ENCODE results near the gene HEG1.

Gene HEG1

DNA sequence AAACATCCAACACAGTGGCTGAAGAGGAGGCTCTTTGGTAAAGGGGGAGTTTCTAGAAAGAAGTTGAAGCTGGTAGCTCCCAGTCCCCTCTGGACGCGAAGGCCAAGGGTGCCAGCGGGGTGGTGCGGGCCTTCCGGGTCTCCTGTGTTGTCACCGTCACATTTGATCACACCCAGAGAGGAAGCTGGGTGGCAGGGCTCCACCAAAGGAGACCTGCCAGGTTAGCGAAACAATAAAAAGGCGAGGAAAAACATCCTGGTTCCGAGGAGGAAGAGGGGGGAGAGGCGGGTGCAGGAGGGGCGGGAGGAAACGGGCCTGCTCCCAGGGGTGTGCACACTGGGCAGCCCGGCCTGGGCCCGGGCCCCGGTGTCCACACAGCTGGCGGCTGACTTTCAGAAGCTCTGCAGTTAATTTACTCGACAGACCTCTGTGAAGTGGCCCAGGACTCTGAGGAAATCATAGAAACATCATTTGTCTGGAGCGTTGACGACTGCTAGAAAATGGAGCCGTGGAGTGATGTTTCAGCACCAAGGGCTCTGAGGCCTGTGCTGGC is 12.1 kb downstream of the HEG1 start:
- no peak for ATAC-seq

DNA sequence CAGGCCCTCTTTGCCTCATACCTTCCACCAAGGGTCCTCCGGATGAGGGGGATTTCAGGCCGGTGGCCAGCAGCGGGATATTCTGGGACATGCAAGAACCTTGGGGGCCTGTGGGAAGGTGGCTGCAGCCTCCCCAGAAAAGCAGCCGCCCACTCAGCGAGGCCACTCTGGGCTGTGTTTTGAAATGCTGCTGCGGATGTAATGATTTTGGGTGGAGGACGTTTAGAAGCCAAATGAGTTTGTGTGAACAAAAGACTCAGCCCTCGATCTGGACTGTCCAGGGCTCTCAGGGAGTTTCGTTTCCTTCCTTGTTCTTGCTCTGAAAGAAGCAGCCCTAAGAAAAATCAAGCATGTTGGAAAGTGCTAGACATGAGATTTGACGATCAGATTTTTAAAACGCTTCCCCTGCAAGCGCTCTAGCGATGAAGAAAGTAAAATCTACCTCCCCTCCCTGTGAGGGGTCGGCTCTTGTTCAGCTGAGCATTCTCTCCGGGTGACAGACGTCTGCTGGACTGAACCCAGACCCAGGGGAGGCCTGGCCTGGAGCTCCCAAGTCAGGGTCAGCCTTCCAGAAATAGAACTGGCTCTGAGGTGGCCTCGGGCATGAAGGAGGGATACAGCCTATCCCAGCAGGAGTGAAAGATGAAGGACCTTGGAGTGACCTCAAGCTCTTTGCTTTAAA is 12.9 kb downstream of the HEG1 start:
- ATAC-seq, result no peak

GRCh38 chr3:125039131-125040100 is 16.4 kb downstream of the HEG1 start:
- no peak for ATAC-seq

GRCh38 chr3:125037498-125038150 is 18.2 kb downstream of the HEG1 start:
- no peak for ATAC-seq

GRCh38 chr3:125035217-125035616 is 20.6 kb downstream of the HEG1 start:
- ATAC-seq, result peak; percentile 95 to 96

DNA sequence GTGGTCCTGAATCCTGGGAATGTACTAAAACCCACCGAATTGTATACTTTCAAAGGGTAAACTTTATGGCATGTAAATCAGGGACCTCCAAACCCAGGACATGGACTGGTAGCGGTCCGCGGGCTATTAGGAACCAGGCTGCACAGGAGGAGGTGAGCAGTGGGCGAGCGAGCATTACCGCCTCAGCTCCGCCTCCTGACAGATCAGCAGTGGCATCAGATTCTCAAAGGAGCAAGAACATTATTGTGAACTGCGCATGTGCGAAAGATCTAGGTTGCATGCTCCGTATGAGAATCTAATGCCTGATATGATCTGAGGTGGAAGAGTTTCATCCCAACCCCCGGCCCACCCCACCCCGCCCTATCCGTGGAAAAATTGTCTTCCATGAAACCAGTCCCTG is 22.2 kb downstream of the HEG1 start:
- no peak for ATAC-seq

DNA sequence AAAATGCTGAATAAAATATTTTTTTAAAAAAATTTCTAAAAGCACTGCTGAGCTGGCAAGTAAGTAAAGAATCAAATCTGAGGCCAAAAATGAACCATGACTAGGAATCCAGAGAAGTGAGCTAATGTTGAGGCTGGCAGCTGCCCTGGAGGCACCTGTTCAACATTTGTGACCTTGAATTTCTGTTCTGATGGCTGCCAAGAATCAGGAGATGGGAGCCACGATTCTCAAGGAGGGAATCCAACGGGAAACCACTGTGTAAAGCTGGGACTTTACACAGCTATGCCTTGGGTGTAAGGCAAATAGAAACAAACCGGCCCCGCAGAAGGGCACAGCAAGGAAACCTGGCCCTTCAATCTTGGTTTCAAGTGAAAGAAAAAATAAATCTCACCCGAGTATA is 22.7 kb downstream of the HEG1 start:
- no peak for ATAC-seq

DNA sequence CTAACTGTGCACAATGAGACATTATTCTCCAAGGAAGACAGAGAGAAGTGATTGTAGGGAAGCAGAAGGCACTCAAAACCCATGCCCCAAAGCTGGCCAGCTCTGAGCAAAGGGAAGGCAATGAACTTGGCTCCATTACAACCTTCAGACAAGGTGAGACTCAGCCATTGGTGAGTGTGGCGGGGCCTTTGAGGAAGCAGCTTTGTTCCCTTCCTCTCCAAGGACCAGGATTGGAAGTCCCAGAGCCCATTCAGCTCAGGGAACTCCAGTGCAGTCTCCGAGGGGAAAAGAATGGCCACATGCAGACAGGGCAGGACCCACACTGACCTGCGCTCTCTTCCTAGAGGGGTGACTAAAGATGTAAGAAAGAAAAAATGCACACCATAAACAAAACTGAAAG is 23.1 kb downstream of the HEG1 start:
- no peak for ATAC-seq

- no peak for ATAC-seq
These were observed 23.6 kb downstream of the HEG1 start for GRCh38 chr3:125032100-125032643.

GRCh38 chr3:125031544-125031943 is 24.3 kb downstream of the HEG1 start:
- no peak for ATAC-seq

DNA sequence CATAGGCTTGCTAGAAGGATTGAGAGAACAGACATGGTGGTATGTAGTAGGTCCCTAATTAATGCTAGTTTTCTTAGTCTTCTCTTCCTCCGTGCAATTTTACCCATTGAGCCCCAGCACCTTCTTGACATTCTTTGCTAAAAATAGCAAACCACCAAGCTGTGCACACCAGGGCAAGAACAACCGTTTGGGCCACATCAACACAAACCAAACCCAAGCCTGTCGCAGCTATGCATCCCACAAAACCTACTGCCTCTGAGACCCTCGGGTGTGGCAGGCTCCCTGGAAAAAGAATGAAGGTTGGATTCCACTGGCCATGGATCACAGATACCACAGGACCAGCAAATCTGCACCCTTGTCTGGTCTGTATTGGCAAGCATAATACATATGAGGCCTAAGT is 27.1 kb downstream of the HEG1 start:
- no peak for ATAC-seq

DNA sequence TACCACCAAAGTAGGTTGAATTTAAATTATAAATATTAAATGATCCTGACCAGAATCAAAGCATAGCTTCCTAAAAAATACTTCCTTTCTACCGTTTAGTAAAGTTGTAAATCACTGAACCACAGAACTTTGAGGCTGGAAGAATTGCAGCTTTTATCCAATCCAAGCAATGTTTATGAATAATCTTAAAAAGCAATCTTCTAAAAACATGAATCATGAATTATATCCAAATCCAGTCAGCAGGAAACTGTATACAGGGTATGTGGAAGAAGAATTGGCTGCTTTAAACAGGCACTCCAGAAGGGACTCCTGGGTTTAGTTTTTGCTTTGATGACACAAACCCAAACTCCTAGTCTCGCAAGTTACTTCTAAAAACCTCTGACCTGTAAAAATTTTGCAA is 30.2 kb downstream of the HEG1 start:
- no peak for ATAC-seq

DNA sequence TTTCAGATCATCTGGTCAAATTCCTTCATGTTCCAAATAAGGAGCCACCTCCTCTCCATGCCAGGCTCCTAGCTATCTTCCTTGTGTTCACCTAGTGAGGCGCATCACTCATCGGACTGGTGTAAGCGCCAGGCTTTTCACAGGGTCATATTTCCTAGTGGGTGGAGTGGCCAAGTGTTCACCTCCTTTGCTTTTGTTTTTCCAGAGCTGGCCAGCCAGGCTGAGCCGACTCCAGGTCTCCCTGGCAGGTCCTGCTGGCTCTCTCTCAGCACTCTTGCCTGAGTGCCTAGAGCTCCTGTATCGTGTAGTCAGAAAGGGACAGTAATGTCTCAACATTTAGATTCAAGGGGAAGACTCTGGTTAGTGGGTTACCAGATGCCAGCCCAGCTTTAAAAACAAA is 31.0 kb downstream of the HEG1 start:
- no peak for ATAC-seq

DNA sequence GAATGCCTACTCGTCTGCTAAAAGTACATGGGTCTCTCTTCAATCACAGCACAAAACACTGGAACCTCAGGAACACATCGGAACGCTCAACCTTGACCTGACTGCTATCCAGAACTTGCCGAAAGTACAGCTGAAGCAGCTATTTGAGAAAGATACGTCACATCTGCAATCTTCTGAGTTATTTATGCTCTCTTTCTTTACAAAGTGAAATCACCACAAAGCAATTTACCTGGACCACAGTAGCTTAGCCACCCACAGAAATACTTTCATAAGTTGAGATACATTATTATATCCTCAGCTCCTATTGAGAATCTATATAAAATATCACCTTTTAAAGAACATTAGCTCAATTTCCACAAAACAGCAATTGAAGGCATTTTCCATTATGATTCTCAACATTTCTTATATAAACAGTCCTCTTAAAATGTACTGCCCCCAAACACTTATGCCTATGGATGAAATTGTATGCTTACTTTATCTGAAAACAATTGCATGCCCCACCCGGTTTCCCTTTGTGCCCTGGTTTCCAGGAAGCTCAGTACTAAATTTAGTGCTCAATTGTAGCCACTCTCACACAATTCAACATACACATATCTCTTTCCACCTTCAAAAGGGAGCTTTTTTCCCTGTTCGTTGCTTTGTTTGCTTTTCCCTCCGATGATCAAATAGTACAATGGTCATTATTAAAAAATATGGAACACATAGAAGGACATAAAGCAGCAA is 31.8 kb downstream of the HEG1 start:
- ATAC-seq, result no peak

GRCh38 chr3:125022206-125022605 is 33.6 kb downstream of the HEG1 start:
- ATAC-seq, result no peak

DNA sequence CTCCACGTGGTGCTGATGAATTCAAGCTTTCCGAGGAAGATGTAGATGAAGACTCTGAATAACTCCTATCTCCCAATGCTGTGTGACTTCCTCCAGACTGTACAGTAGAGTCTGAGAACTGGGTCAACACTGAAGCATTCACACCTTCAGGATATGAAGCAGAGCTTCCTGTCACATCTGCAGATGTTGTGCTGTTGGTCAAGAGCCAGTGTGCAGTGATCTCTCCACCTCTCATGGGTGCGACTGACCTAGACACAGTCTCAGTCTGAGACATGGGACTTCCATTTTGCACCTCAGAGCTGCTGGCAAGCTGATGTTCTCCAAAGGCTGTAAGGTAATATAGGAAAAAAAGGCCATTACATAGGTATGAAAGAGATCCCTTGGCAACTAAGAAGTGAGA is 36.5 kb downstream of the HEG1 start:
- no peak for ATAC-seq

- no peak for ATAC-seq
These were observed 38.4 kb downstream of the HEG1 start for GRCh38 chr3:125017406-125017805.

GRCh38 chr3:125014570-125015179 is 41.1 kb downstream of the HEG1 start:
- no peak for ATAC-seq

- ATAC-seq, result no peak
These were observed 42.7 kb downstream of the HEG1 start for GRCh38 chr3:125013095-125013494.

GRCh38 chr3:125011941-125012340 is 43.9 kb downstream of the HEG1 start:
- ATAC-seq, result no peak

DNA sequence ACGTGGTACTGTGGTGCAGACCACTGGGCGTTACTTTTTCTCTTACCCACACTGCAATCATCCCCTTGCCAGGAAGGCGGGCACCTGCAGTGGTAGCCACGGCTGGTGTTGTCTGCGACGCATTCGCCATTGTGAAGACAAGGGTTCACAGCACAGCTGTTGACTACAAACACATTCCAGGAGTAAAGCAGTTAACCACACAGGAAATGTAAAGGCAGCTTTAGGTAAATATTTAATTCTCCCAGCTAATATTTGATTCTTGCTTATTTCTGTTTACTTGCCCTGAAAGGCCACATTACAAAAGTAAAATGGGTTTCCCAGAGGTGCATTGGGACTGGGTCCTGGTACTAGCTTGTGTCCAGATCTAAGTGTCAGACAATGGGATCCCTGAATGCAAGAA is 45.4 kb downstream of the HEG1 start:
- no peak for ATAC-seq

GRCh38 chr3:125008766-125009165 is 47.0 kb downstream of the HEG1 start:
- ATAC-seq, result no peak

Data from activated CD4-positive, CD25-positive, alpha-beta regulatory T cell treated with anti-CD3 and anti-CD28 coated beads, Interleukin-2, amount 50 U/mL, for 24 hours (primary cell).